CD4-positive, alpha-beta T cell treated with Interleukin-17A for 4 hours (primary cell): Measurements from ENCODE around the gene MATR3.
A peak's percentile ranks its signal among the peaks of the same experiment; 100 is the strongest.

Source experiments
- DNase-seq: peaks from one replicate; pipeline ENCODE4 v3.0.0-alpha.2; 2020; ENCODE audit warnings: mixed read lengths

The MATR3 gene

DNA sequence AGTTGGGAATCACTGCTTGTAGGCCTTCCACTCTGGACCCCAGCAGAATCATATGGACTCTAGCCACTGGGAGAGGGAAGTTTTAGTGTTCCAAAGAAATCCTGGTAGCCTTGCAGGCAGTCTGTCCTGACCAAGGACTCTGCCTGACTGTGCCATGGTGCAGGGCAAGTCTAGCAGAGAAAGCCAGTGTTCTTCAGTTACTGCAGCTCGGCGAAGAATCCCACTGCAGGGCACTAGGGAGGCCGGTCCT is 20.3 kb upstream of the MATR3 start:
- no peak for DNase-seq

DNA sequence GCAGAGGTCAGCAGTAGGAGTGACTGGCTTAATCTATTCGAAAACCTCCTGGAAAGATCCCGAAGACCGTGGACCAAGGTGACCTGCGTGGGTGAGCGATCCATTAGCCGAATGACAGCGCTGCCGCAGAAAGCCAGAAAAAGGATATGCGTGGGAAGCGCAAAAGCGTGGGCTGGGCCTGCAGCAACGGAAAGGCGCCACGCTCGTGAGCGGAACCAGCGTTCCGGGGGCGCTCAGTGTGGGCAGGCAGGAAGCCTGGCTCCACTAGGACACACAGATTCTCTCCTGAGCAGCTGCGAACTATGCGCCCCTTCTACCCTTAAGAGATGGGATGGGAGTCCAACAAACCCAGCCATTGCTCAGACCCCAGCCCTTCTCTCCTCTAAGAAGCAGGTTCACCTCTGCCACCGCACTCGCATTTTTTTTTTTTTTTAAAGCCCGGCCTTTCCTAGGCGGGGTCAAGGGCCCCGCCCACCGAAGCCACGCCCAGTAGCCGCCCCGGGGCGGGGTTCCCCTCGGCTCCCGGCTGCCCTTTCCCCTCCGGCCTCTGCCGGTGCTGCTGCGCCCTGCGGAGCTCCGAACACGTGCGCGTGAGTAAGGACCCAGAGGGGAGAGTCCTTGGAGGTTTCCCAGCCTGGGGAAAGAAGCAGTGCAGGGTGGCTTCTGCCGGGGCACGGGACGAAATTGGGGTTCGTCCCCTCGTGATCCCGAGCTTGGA is 19.8 kb upstream of the MATR3 start:
- peak; percentile 86 for DNase-seq

DNA sequence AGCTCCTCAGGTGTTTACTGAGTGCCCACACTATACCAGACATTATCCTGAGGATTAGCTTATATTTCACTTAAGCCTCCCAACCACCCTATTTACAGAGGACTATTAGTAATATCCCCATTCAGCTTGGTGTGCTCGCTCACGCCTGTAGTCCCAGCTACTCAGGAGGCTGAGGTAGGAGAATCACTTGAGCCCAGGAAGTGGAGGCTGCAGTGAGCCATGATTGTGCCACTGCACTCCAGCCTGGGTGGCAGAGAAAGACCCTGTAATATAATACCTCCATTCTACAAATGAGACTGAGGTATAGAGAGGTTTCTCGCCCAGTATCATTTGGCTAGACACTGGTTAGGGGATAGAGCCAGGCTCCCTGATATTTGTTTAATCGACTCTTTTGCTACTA is 18.0 kb upstream of the MATR3 start:
- no peak for DNase-seq

DNA sequence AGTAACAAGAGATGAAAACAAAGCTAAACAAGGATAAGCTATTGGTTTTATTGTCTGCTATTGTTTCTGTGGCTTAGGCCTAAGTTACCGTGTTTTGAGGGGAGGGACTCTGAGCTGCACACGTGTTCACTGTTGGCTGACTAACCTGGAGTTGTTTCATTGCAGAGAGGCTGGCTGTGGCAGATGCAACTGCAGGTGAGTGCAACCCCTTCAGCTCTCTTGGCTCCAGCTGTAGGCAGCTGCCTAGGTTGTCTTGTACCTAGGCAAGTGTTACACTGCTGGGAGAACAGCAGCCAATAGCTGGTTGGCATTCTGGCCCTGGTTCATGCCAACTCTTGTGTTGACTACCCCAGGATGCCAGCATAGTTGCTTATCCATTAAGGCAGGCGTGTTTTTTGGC is 17.6 kb upstream of the MATR3 start:
- no peak for DNase-seq

DNA sequence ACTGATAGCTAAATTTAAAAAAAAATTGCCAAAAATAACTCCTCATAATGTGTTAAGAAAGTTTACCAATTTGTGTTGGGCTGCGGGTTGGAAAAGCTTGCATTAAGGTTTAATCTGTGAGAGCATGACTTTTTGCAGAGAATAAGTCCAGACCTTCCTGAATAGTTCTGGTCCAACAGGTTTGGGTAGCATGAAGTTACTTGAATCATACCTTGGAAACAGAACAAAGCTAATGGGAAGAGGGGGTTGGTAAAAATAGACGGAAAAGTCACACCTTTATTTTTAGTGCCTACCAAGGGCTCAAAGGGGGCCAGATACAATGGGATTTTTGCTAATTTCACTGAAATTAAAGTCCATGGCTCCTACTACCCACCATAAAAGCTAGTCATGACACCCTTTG is 17.1 kb upstream of the MATR3 start:
- DNase-seq = no peak

DNA sequence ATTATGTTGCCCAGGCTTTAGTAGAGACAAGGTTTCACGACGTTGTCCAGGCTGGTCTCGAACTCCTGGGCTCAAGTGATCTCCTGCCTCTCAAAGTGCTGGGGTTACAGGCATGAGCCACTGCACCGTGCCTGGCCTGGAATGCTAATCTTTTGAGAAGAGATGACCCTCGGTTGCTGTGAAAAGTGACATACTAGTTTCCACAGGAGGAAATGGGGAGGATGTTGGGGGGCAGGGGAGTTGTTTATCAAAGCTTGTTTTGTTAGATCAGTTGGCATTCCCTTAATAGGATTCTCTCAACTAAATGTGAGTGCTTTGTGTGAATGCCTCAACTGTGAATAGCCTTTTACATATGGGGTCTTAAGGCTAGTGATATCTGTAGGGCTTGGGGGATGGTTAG is 16.4 kb upstream of the MATR3 start:
- DNase-seq = no peak

DNA sequence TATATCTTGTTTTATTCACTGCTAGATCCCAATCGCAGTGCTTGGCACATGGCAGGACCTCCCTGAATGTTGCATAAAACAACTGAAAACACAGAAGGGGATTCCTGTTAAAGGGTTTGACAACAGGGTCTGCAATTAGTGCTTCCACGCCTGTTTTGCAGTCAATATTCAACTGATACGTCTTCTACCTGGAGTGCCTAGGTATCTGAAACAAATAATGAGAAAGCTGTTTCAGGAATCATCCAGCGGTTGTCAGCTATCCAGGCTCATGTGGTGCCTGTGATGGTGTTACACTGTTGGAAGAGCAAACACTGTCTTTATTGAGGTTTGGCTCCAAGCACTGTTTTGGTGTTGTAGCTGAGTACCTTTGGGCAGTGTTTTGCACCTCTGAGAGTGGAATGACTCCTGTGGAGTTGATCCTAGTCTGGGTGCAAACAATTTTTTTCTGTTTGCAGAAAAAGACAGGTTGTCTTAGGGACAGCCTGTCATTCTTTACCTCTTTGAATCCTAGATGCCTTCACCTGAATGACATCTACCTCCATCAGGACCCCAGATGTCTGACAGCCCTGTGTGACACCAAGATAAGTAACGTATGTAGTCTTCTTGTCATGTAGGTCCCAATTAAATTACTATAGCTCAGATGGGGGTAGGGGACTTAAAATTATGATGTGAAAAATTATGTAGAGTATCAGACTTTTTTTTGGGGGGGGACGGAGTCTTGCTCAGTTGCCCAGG is 14.8 kb upstream of the MATR3 start:
- DNase-seq = no peak

DNA sequence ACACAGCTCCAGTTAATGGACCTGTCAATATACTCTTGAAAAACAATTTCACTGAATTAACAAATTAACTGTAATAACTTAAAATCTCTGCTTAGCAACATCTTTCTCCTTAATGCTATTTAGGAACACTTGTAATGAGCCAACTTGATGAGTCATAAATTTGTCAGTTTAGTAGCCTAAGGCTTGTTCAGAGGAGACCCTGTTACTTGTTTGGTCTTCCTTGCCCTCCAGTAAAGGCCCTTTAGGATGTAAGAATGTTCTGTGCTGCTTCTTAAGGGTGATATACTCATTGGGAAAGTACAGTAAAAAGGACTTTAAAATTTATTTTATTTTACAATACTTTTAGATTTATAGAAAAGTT is 11.4 kb upstream of the MATR3 start:
- no peak for DNase-seq

DNA sequence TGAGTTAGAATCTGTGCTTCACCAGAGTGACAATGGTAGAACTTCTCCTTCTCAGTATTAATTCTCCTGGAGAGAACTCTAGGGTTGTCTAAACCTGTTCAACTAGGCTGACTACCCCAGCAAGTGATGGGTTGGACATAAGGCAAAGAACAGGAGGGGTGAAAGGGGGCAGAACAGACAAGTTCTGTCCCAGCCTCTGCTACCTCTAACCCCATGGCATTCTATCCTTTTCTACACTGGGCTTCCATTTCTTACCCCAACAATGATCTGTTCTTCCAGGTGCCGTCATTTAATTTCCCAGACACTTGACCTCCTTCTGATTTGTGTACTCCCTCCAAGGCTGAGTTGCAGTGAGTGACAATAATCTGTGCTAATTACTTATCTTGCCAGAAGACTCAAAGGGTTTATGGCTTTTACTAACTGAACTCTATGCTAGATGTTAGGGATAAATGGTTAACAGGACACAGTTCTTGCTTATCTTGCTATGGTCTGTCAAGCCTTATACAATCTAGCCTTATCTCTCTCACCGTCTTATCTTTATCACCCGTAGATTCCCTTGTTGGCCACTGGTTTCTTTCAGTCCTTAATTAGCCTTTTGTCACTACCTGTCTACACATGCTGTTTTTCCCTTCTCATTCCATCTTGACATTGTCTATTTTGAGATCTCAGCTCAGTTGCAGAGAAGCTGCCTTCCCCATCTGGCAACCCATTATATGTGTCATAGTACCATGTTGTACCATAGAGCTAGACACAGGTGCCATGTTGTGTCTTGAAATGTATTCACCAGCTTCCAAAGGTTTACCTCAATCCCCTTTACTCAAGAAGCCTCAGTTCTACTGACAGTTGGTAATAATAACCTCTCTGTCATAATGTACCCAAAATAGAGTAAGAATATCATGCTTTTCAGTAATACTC is 10.0 kb upstream of the MATR3 start:
- no peak for DNase-seq

DNA sequence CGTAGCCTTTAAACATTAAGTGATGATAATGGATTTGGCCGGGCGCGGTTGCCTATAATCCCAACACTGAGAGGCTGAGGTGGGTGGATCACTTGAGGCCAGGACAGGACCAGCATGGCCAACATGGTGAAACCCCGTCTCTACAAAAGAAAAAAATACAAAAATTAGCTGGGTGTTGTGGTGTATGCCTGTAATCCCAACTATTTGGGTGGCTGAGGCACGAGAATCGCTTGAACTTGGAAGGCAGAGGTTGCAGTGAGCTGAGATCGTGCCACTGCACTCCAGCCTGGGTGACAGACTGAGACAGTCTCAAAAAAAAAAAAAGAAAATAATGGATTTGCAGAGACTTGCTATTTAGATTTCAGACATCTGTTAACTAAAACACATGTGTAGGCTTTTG is 9.2 kb upstream of the MATR3 start:
- DNase-seq = no peak

DNA sequence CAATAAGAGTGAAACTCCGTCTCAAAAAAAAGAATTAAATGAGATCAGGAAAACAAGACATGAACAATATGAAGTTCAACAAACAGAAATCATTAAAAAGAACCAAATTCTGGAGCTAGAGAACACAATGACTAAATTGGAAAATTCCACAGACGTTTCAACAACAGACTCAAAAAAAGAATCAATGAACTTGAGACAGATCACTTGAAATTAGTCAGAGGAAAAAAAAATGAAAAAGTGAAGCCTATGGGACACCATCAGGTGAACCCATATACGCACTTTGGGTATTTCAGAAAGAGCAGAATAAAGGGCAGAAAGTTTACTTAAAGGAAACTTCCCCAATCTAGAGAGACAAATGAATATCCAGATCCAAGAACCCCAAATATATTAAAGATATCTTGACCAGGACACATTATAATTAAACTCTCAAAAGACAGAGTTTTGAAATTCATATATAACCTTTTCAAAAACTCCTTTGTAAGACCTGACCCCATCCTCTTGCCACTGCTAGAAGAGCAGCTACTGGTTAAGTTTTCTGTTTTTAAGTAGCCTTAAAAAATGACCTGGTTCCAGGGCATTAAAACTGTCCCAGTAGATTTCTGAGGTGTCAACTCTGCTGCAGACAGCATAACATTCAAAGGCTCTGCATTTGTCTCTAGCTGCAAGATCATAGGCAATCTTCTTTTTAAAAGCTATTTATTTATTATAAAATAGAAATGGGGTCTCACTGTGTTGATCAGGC is 7.7 kb upstream of the MATR3 start:
- DNase-seq = no peak

DNA sequence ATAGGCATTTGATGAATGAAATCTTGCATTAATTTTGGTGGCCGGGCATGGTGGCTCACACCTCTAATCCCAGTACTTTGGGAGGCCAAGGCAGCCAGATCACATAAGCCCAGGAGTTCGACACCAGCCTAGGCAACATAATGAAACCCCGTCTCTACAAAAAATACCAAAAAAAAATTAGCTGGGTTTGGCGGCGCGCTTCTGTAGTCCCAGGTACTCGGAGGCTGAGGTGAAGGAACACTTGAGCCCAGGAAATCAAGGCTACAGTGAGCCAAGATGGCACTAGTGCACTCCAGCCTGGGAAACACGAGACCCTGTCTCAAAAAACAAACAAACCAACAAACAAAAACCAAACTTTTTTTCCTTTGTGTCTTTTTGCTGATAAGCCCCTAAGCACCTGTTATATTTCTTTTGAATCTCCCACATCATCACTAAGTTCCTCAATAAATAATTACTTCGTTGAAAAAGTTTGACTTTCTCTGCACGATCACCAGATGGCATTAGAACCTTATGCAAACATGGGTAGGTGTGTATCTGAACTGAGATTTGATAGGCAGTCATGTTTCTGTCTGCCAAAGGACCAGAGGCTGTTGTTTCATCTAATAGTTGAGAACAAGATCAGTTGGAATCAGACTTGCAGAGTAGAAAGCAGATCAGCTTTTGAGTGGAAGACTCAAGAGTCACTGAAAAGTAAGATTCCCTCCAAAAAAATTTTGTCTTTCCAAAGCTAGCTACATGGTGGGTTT is 5.5 kb upstream of the MATR3 start:
- DNase-seq = no peak

DNA sequence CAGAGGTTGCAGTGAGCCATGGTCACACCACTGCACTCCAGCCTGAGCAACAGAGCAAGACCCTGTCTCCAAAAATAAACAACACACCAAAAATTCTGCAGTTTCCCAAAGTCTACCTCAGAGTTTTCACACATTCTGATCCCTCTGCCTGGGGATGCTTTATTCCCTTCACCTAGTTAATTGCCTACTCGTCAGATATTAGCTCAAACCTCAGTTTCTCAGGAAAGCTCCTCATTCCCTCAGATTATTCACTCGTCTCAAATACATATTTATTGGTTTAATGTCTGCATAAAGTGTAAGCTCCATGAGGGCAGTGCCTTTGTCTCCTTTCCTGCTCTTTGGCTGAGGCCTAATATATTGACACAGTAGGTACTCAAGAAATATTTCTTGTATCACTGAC is 2.5 kb upstream of the MATR3 start:
- no peak for DNase-seq

DNA sequence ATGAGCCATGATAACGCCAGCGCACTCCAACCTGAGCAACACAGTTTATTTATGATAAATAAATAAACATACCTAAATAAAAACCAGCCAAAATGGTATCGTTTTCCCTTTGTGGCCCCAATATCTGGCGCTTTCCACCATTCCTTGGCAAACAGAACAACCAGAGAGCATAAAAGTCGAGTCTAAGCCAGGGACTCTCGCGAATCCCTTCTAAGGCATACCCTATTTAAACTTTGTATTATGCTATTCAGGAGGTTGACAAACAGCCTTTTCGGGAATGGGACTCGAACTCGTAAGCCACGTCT is 386 bp upstream of the MATR3 start:
- DNase-seq = no peak

DNA sequence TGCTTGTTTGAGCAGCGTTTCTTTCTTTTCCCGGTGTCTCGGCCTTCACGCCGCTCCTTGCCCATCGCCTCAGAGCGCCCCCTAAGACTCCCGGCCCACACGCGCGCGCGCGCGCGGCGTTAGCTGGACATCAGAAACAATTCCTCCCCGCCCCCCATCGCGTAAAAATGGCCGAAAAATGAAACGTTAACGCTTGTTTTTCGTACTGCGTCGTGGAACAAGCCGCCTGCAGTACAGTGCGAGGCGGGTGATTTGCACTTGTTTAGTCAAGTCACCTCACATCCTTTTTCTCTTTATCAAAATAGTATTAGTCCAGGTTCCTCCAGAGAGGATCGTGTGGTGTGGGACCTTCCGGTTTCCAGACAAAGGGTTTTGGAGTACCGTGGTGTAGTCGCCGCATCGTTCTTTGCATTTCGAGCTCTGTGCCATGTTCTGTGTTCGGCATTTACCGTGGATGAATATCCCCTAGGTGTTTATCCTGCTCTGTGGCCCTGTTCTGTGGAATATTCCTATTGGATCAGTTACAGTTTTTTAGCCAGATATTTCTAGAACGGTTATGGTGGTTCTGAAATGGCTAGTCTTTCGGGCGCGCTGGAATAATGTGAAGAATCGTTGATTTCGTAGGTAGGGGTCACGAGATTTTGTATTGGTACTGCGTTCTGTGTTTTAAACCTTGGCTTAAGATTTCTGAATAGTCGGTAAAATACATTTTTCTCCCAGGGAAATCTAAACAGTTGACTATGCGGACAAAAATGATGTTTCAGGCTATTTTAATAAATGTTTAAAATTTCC is 1.0 kb downstream of the MATR3 start:
- peak; percentile 58 for DNase-seq

DNA sequence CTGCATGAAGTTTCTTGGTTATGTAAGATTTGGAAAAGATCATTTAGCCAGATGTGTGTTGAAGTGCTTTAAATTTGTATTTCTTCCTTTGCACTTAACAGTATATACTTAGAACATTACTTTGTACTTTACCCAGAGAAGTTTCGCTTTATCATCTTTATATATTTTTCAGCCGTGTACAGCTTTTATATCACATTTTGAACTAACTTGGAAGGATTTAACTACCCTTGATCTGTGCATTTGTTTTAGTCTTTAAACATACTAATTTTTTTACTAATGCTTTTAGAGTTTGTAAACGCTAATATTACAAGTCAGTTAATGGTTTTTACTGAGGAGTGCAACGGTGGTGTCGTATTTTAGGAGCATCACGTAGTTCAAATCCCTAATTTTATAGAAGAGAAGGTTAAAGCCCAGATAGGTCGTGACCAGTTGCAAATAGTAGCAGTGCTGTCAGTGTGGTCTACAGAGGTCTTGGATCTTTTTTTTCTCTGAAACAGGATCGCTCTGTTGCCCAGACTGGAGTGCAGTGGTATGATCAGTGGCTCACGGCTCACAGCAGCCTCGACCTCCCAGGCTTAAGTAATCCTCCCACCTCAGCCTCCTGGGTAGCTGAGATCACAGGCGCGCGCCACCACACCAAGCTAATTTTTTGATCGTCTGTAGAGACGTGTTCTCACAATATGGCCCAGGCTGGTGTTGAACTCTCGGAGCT is 2.0 kb downstream of the MATR3 start:
- DNase-seq = no peak

DNA sequence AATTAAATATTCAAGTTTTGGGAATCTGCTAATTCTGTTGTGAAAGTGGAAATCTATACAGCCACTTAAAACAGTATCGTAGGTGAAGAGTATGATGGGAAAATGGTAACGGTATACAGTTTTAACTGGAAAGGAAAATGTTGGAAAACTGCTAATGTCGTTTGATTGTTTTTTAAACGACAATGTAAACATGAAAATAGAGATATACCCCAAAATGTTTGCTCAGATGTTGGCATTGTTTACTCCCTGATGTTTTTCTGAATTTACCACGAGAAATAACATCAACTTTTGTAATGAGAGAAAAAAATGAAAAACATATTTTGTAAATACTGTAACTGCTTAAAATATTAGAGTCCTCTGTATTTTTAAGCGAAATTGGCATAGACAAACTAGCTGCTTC is 2.7 kb downstream of the MATR3 start:
- DNase-seq = no peak

DNA sequence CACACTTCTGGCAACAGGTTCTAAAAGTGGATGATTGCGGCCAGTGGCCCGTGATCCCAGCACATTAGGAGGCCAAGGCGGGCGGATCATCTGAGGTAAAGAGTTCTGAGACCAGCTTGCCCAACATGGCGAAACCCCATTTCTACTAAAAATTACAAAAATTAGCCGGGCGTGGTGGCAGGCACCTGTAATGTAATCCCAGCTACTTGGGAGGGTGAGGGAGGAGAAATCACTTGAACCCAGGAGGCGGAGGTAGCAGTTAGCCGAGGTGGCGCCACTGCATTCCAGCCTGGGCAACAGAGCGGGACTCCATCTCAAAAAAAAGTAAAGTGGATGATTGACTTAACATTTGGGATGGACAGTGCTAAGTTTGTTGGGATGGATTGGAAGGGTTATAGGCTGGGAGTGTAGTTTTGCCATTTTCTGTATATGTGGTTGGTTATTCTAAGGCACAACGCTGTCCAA is 3.4 kb downstream of the MATR3 start:
- no peak for DNase-seq

DNA sequence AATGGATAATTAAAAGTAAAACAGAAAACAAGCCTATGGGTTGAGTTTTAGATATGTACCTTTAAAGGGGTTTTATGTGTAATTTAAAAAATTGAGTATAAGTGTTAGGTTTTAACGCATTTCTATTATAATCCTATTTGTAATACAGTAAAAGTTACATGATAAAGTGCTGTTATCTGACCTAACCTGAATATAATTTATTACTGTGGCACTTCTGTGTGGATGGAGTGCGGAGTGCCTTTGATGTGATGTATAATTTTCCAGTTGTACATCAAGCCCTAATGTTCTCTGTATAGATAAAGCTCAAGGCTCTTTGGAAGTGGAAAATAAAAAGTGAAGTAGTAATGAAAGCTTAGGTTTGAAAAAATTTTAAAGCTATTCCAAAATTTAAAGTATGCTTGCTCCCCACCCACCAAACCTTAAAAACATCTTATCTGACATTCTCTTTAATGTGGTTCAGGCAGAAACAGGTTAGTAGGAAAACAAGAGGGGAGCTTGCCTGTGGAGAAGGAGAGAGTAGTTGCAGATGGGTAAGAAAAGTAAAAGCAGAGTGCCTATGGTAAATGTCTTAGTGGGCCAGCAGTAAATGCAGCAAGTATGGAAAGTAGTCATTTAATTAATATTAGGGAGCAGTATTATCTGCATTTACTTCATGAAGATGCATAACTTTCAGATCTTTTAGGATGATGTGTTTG is 4.0 kb downstream of the MATR3 start:
- DNase-seq = no peak

DNA sequence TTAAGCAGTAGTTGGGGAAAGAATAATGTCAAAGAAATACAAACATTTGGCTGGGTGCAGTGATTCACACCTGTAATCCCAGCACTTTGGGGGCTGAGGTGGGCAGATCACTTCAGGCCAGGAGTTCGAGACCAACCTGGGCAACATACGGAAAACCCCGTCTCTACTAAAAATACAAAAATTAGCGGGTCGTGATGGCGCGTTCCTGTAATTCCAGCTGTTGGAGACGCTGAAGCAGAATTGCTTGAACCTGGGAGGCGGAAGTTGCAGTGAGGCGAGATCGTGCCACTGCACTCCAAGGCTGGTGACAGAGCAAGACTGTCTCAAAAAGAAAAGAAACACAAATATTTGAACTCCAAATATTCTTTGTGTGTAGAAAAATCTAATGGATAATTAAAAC is 4.7 kb downstream of the MATR3 start:
- no peak for DNase-seq

DNA sequence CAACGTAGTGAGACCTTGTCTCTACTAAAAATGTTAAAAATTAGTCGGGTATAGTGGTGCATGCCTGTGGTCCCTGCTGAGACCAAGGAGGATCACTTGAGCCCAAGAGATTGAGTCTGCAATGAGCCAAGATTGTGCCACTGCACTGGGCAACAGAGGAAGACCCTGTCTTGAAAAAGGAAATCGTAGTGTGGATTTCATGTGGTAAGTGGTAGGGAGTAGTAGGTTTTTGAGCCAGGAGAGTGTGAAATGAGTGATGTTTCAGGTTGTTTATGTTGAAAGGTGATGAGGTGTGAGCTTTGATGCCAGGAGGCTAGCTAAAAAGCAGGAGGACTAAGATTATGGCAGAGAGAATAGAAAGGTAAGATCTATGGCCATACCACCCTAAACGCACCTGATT is 5.9 kb downstream of the MATR3 start:
- DNase-seq = no peak
